ENCODE data around the gene TDRD9. TPM values are rescaled to one million over a fixed set of nuclear protein-coding genes. Genes with fewer than 3 reads are reported as not detected.

TDRD9 gene
- total RNA-seq, 1 donor from 2014 or later, result 2.7 TPM

DNA sequence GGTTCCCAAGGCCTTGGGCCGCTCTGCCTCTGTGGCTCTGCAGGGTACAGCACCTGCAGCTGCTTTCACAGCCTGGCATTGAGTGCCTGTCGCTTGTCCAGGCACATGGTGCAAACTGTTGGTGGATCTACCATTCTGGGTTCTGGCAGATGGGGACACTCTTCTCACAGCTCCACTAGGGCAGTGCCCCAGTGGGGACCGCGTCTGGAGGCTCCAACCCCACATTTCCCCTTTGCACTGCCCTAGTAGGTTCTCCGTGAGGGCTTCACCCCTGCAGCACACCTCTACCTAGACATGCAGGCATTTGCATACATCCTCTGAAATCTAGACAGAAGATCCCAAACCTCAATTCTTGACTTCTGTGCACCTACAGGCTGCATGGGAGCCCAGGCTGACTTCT lies 138.0 kb downstream of the TDRD9 start:
- no peak overlapping the region for H3K4me3 ChIP-seq (ENCODE audit: low read depth, low read length)
- DNase-seq (ENCODE audit: low read depth), result no peak
- TF ChIP-seq, protein P1, sequence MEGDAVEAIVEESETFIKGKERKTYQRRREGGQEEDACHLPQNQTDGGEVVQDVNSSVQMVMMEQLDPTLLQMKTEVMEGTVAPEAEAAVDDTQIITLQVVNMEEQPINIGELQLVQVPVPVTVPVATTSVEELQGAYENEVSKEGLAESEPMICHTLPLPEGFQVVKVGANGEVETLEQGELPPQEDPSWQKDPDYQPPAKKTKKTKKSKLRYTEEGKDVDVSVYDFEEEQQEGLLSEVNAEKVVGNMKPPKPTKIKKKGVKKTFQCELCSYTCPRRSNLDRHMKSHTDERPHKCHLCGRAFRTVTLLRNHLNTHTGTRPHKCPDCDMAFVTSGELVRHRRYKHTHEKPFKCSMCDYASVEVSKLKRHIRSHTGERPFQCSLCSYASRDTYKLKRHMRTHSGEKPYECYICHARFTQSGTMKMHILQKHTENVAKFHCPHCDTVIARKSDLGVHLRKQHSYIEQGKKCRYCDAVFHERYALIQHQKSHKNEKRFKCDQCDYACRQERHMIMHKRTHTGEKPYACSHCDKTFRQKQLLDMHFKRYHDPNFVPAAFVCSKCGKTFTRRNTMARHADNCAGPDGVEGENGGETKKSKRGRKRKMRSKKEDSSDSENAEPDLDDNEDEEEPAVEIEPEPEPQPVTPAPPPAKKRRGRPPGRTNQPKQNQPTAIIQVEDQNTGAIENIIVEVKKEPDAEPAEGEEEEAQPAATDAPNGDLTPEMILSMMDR (conservative IDR thresholded peaks at IDR 0.05; ENCODE audit: low read depth, low read length), result no peak

DNA sequence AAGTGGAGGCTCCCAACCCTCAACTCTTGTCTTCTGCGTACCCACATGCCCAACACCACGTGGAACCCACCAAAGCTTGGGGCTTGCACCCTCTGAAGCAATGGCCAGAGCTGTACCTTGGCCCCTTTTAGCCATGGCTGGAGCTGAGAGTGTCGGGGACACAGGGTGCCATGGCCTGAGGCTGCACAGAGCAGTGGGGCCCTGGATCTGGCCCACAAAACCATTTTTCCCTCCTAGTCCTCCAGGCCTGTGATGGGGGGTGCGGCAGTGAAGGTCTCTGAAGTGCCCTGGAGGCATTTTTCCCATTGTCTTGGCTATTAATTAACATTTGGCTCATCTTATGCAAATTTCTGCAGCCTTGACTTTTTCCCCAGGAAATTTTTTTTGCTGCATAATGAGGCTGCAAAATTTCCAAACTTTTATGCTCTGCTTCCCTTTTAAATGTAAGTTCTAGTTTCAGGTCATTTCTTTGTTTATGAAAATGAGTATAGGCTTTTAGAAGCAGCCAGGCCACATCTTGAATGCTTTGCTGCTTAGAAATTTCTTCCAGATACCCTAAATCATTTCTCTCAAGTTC lies 138.6 kb downstream of the TDRD9 start:
- TF ChIP-seq, protein P1 (conservative IDR thresholded peaks at IDR 0.05; ENCODE audit: low read depth, low read length), result no peak
- no peak for DNase-seq (ENCODE audit: low read depth)
- H3K4me3 ChIP-seq (ENCODE audit: low read depth, low read length), result no peak overlapping the region

DNA sequence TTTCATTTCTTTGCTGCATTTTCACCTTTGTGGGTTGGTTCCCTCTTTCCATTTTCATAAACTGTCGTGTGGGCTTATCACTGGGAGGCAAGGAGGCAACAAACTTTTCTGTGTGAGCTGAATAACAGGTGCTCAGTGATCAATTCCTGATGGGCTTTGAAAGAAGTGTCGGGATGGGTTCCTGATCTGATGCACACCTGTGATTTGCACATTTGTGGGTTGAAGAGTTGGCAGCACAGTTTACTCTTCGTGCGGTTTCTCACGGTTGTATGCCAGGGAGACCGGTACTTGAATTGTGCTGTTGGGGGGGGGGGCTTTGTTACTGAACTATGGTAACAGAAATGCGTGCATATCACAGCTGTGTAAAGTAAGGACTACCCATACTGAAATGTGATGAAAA lies 141.3 kb downstream of the TDRD9 start:
- TF ChIP-seq, protein P1 (conservative IDR thresholded peaks at IDR 0.05; ENCODE audit: low read depth, low read length), result no peak
- H3K4me3 ChIP-seq (ENCODE audit: low read depth, low read length), result no peak overlapping the region
- no peak for DNase-seq (ENCODE audit: low read depth)

DNA sequence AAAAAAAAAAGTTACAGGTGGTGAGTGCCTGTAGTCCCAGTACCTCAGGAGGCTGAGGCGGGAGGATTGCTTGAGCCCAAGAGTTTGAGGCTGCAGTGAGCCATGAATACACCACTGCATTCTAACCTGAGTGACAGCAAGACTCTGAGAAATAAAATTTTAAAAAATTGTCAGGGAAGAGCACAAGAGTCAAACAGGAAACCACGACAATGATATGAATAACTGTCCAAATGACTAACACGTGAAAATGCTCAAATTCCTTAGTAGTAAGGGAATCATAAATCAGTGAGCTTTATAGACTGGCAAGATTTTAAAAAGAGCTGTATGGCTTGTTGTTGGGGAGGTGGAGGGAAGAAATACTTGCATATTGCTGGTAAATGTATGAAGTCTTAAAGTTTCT lies 144.3 kb downstream of the TDRD9 start:
- no peak for DNase-seq (ENCODE audit: low read depth)
- TF ChIP-seq, protein P1 (conservative IDR thresholded peaks at IDR 0.05; ENCODE audit: low read depth, low read length), result no peak
- H3K4me3 ChIP-seq (ENCODE audit: low read depth, low read length), result no peak overlapping the region

DNA sequence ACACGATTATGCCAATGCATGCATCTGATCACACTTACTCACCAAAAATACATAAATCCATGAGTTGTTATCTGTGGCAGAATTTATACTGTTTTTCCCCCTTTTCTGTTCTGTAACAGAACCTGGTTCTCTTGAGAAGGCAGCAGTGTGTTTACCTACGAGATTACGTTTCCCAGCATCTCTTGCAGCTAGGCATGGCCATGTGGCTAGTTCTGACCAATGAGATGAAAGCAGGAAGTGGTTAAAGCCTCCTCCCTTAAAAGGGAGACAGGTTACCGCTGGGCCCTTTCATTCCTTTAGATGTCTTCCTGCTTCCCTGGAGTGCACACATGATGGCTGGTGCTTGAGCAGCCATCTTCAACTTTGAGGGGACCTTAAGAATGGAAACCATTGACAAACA lies 145.5 kb downstream of the TDRD9 start:
- TF ChIP-seq, protein P1 (conservative IDR thresholded peaks at IDR 0.05; ENCODE audit: low read depth, low read length), result no peak
- no peak for DNase-seq (ENCODE audit: low read depth)
- H3K4me3 ChIP-seq (ENCODE audit: low read depth, low read length), result no peak overlapping the region

DNA sequence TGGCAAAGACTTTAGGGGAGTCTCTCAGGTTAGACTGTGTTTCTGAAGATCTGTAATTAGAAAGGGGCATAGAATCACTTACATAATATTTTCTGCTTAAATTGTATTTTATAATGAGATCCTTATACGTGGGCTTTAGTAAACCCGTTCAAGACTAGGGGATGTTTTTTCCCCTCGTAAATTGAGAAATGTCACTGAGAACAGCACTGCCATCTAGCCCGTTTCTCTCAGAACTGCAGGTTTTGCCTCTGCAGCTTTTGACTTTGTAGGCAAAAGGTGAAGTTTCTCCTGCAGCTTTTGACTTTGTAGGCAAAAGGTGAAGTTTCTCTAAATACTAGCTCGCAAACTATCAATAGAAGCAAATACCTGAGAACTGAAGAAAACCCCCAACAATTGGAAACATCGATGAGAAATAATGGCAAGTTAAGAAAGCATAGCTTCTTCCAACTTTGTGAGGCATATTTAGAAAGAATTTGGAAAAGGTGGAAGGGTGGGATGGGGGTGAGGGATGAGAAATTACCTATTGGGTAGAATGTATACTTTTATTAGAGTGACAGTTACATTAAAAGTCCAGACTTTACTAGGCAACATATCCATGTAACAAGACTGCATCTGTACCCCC lies 147.4 kb downstream of the TDRD9 start:
- TF ChIP-seq, protein P1 (conservative IDR thresholded peaks at IDR 0.05; ENCODE audit: low read depth, low read length), result peak; percentile 66
- DNase-seq (ENCODE audit: low read depth), result no peak
- no peak overlapping the region for H3K4me3 ChIP-seq (ENCODE audit: low read depth, low read length)

DNA sequence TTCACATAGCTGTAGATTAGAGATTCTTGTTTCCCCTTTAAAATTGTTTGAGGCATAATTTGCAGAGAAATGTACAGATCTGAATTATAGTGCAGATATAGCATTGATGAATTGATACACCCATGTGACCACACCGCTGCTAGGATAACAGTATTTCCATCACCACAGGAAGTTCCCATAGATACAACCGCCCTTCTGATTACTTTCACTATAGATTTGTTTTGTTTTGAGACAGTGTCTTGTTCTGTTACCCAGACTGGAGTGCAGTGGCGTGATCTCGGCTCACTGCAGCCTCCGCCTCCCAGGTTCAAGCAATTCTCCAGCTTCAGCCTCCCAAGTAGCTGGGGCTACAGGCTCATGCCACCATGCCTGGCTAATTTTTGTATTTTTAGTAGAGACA lies 148.5 kb downstream of the TDRD9 start:
- DNase-seq (ENCODE audit: low read depth), result no peak
- no peak overlapping the region for H3K4me3 ChIP-seq (ENCODE audit: low read depth, low read length)
- TF ChIP-seq, protein P1 (conservative IDR thresholded peaks at IDR 0.05; ENCODE audit: low read depth, low read length), result no peak
